GM19238 (cell line): ENCODE data around the gene RPS27L.
"Not testable (repeated sequence)": the region's sequence is repeated elsewhere in the genome, so short reads cannot be mapped to it uniquely, and the experiment has no call there.

Experiments
- DNase-seq: peaks from one replicate; pipeline ENCODE4 v3.0.0; 2011; ENCODE audit warnings: low spot score; ENCODE audit not compliant: insufficient read length

RPS27L gene

GRCh38 chr15:63140936-63141335 lies 16.3 kb downstream of the RPS27L start:
- no peak for DNase-seq

GRCh38 chr15:63136742-63137141 lies 20.5 kb downstream of the RPS27L start:
- DNase-seq = no peak

GRCh38 chr15:63135804-63136203 lies 21.5 kb downstream of the RPS27L start:
- DNase-seq = no peak

- no peak for DNase-seq
Observed at GRCh38 chr15:63135281-63135680, 22.0 kb downstream of the RPS27L start.

- DNase-seq = no peak
Observed at GRCh38 chr15:63134245-63134985, 22.9 kb downstream of the RPS27L start.

- no peak for DNase-seq
Observed at GRCh38 chr15:63133786-63134185, 23.5 kb downstream of the RPS27L start.

GRCh38 chr15:63126726-63127125 lies 30.6 kb downstream of the RPS27L start:
- DNase-seq = no peak

GRCh38 chr15:63124506-63124905 lies 32.8 kb downstream of the RPS27L start:
- no peak for DNase-seq

GRCh38 chr15:63122002-63122875 lies 35.0 kb downstream of the RPS27L start:
- peak; percentile 81 for DNase-seq

- DNase-seq = peak; percentile 80
Observed at GRCh38 chr15:63121382-63122001, 35.8 kb downstream of the RPS27L start, which contains the start of gene LACTB. Gene LACTB (plus strand): TSS chr15:63121861. CDS start chr15:63121872, 11 bp downstream.

GRCh38 chr15:63118854-63119253 lies 38.4 kb downstream of the RPS27L start:
- DNase-seq = no peak

- DNase-seq = no peak
Observed at GRCh38 chr15:63114465-63114864, 42.8 kb downstream of the RPS27L start.

GRCh38 chr15:63112871-63113270 lies 44.4 kb downstream of the RPS27L start:
- DNase-seq = no peak

GRCh38 chr15:63111481-63111880 lies 45.8 kb downstream of the RPS27L start:
- DNase-seq = no peak

- DNase-seq = no peak
Observed at GRCh38 chr15:63110428-63111026, 46.8 kb downstream of the RPS27L start.

GRCh38 chr15:63109920-63110319 lies 47.4 kb downstream of the RPS27L start:
- no peak for DNase-seq

GRCh38 chr15:63109498-63109897 lies 47.8 kb downstream of the RPS27L start:
- no peak for DNase-seq

GRCh38 chr15:63107895-63108546 lies 49.3 kb downstream of the RPS27L start:
- no peak for DNase-seq

- not testable (repeated sequence) for DNase-seq
Observed at GRCh38 chr15:63105354-63105753, 51.9 kb downstream of the RPS27L start.

GRCh38 chr15:63104727-63105126 lies 52.5 kb downstream of the RPS27L start:
- no peak for DNase-seq

GRCh38 chr15:63103416-63103815 lies 53.9 kb downstream of the RPS27L start:
- no peak for DNase-seq
